Tibial nerve (tissue), 4 donors: ENCODE results near the gene HCRT. TPM values are rescaled to one million over a fixed set of nuclear protein-coding genes. Genes with fewer than 3 reads are reported as not detected.
"Not testable (repeated sequence)": the region's sequence is repeated elsewhere in the genome, so short reads cannot be mapped to it uniquely, and the experiment has no call there.

Source experiments
- DNase-seq, 2 donors: peaks; one replicate each; pipeline ENCODE4 v3.0.0-alpha.2; 2019; ENCODE audit warnings: low spot score in 2 of 2
- H3K27ac ChIP-seq, 4 donors: fragments of 200-600 bp; sonication (generic) in 3 of 4; one replicate each; pipeline ENCODE4 v1.5.1; 2017 to 2019; ENCODE audit warnings: mild to moderate bottlenecking in 1 of 4
- H3K27me3 ChIP-seq, 2 donors: fragments of 200-600 bp; sonication (generic) in 1 of 2; one replicate each; pipeline versions ENCODE4 v1.5.1 to v1.6.0; 2017 to 2019
- H3K36me3 ChIP-seq, 3 donors: fragments of 200-600 bp; sonication (generic); one replicate each; pipeline ENCODE4 v1.5.1; 2018 to 2019
- H3K4me1 ChIP-seq, 4 donors: fragments of 200-600 bp; sonication (generic) in 3 of 4; one replicate each; pipeline ENCODE4 v1.5.1; 2017 to 2019
- H3K4me3 ChIP-seq, 4 donors: fragments of 200-600 bp; sonication (generic) in 3 of 4; one replicate each; pipeline ENCODE4 v1.5.1; 2017 to 2019; ENCODE audit warnings: mild to moderate bottlenecking in 1 of 4, moderate library complexity in 1 of 4
- H3K9me3 ChIP-seq, 4 donors: fragments of 200-600 bp; sonication (generic) in 3 of 4; one replicate each; pipeline ENCODE4 v1.5.1; 2017 to 2019
- CTCF ChIP-seq, 5 experiments: fragments of 200-600 bp in 3 of 5; fragments of 450-650 bp in 2 of 5; sonication (generic) in 3 of 5; IDR thresholded peaks; one replicate each; pipeline ENCODE4 v1.5.1; 2016 to 2019; ENCODE audit warnings: antibody characterized with exemption in 5 of 5, mild to moderate bottlenecking in 3 of 5, moderate library complexity in 2 of 5
- EP300 ChIP-seq, 2 donors: sonication (generic); formaldehyde crosslinking; IDR thresholded peaks; one replicate each; pipeline ENCODE4 v1.6.1; 2017; ENCODE audit warnings: antibody characterized with exemption in 2 of 2, mild to moderate bottlenecking in 1 of 2
- POLR2A ChIP-seq, 2 donors: fragments of 450-650 bp; IDR thresholded peaks; one replicate each; pipeline ENCODE4 v1.6.1; 2017; ENCODE audit warnings: antibody characterized with exemption in 2 of 2, mild to moderate bottlenecking in 2 of 2, moderate library complexity in 2 of 2
- WGBS, 2 donors: methylation state at CpG; one replicate each; pipeline ENCODE4 v1.1.5; 2018; 5-methylcytosine and 5-hydroxymethylcytosine counted together
- total RNA-seq, 4 donors: library from RNA; depleted of rRNA; stranded (reverse); fragments of >200 nt; gene quantifications; one replicate each; pipeline ENCODE4 v1.1.0, GENCODE V29; 2016

The HCRT gene
- total RNA-seq, 4 donors from 2014 or later: not detected

DNA sequence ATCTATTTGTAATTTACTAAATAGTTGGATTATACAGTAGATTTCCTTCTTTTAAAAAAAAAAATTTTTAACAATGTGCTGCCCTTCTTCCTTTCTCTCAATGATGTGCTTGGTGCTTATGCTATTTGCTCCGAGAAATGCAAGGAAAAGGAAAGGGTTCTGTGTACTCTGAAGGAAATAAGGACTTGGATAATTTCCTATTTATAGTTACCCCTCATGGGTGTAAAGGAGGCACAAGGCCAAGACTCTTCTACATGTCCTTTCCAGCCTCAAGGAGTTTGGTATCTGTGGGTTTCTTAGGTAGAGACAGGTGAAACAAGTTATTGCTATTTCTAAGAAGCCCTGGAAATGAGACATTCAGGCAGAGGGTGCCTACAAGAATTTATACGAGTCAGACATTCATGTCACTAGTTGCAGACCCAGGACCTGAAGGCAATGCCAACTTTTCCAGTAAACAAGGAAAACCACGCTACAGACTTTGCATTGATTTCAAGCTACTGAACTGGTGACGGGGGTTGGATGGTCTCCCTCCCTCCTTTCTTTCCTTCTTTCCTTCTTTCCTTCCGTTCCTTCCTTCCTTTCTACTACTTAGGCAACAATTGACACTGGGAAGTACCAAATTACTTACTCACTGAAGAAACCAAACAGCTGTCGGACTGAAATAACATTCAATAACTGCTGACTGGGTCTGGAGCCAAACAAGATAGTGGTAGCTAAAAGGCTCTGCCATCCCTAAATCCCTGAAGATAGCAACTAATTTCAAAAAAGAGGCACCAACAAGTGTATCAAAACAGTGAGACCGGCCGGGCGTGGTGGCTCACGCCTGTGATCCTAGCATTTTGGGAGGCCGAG is 42.8 kb upstream of the HCRT start:
- H3K36me3 ChIP-seq: peaks cover 2 to 24% (median 4%) of the 10 kb centered on the region in 3 donors
- H3K27me3 ChIP-seq: no peaks in the 10 kb centered on the region
- no peak overlapping the region for H3K4me3 ChIP-seq
- no peak for DNase-seq
- TF ChIP-seq EP300 (IDR thresholded peaks at IDR 0.05) (no peak), CTCF (IDR thresholded peaks at IDR 0.05) (no peak), POLR2A (IDR thresholded peaks at IDR 0.05) (no peak)
- 56 to 58% methylated on average over 11 of the region's 11 CpGs for WGBS, 2 donors
- no peaks in the 10 kb centered on the region for H3K9me3 ChIP-seq
- peaks cover 0 to 15% (median 5%) of the 10 kb centered on the region in 4 donors for H3K4me1 ChIP-seq
- peak overlapping the region in 2 of 4 donors; percentile 19 to 45 for H3K27ac ChIP-seq

- H3K4me1 ChIP-seq: peaks cover 0 to 15% (median 5%) of the 10 kb centered on the region in 4 donors
- no peak for DNase-seq
- no peak for TF ChIP-seq CTCF (IDR thresholded peaks at IDR 0.05)
- no peak for TF ChIP-seq EP300 (IDR thresholded peaks at IDR 0.05)
- TF ChIP-seq POLR2A (IDR thresholded peaks at IDR 0.05): no peak
- H3K4me3 ChIP-seq: no peak overlapping the region
- no peaks in the 10 kb centered on the region for H3K9me3 ChIP-seq
- H3K36me3 ChIP-seq: peaks cover 2 to 45% (median 14%) of the 10 kb centered on the region in 3 donors
- WGBS, 2 donors: 93 to 95% methylated on average over 5 of the region's 5 CpGs
- no peaks in the 10 kb centered on the region for H3K27me3 ChIP-seq
- no peak overlapping the region for H3K27ac ChIP-seq
These were observed 40.4 kb upstream of the HCRT start for GRCh38 chr17:42225646-42226045.

DNA sequence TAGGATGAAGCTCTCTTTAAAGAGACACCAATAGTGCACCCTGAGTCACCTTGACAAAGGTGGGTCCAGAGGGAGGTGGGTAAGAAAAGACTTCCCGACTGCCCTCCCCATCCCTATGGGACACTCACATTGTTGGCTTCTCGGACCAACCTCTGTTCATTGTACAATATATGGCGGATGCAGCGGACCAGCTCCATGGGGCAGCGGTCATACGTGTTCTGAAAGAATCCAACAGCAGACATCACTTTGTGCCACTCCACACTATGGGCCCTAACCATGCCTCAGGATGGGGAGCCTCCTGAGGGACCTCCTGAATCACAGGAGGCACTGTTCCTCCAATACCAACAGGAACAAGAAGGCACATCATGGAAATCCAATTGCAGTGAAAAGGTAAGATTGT is 39.4 kb upstream of the HCRT start:
- Histone ChIP-seq H3K4me3 (no peak overlapping the region), H3K36me3 (peaks cover 2 to 50% (median 14%) of the 10 kb centered on the region in 3 donors), H3K9me3 (no peaks in the 10 kb centered on the region), H3K27ac (no peak overlapping the region), H3K4me1 (peaks cover 0 to 15% (median 5%) of the 10 kb centered on the region in 4 donors), H3K27me3 (no peaks in the 10 kb centered on the region)
- 91 to 92% methylated on average over 6 of the region's 6 CpGs for WGBS, 2 donors
- TF ChIP-seq EP300 (IDR thresholded peaks at IDR 0.05) (no peak), CTCF (IDR thresholded peaks at IDR 0.05) (no peak), POLR2A (IDR thresholded peaks at IDR 0.05) (no peak)
- DNase-seq: no peak

DNA sequence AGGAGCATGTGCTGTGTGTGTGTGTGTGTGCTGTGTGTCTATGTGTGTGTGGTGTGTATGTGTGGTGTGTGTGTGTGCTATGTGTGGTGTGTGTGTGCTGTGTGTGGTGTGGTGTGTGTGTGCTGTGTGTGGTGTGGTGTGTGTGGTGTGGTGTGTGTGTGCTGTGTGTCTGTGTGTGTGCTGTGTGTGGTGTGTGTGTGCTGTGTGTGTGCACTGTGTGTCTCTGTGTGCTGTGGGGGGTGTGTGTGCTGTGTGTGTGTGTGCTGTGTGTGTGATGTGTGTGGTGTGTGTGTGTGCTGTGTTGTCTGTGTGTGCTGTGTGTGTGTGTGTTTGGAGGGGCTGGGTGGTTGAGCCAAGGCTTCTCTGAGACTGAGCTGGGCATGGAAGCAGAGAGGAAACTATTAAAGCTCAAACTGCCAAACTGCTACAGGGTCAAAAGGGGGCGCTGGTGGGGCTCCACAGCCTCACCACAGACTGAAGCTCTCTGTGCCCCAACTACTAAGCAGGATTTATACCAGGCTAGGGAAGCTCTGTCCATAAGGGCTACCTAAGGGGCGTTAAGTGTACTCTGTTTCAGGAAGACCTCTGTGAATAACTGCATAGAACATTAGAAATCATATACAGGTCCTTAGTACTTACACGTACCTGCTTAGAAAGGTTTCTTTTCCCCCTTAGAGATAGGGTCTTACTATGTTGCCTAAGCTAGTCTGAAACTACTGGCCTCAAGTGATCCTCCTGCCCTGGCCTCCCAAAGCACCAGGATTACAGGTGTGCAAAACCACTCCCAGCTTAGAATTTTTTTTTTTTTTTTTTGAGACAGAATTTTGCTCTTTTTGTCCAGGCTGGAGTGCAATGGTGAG is 36.9 kb upstream of the HCRT start:
- TF ChIP-seq CTCF (IDR thresholded peaks at IDR 0.05) (peak; percentile 23 to 51 (median 35)), POLR2A (IDR thresholded peaks at IDR 0.05) (no peak)
- Histone ChIP-seq H3K9me3 (no peaks in the 10 kb centered on the region), H3K4me3 (no peak overlapping the region), H3K36me3 (peaks cover 2 to 64% (median 24%) of the 10 kb centered on the region in 3 donors), H3K27ac (no peak overlapping the region), H3K27me3 (no peaks in the 10 kb centered on the region), H3K4me1 (no peaks in the 10 kb centered on the region)
- no peak for DNase-seq
- 55 to 57% methylated on average over 3 of the region's 3 CpGs for WGBS, 2 donors

GRCh38 chr17:42219280-42219679 is 34.0 kb upstream of the HCRT start:
- not testable (repeated sequence) for H3K9me3 ChIP-seq, DNase-seq, H3K4me3 ChIP-seq, H3K27ac ChIP-seq, H3K27me3 ChIP-seq, H3K4me1 ChIP-seq
- H3K36me3 ChIP-seq: peaks cover 2 to 86% (median 29%) of the 10 kb centered on the region in 3 donors
- WGBS, 2 donors: no CpG with 5 or more reads among the region's 17 CpGs
